ENCODE data around the gene CLDN11. TPM values are rescaled to one million over a fixed set of nuclear protein-coding genes. Genes with fewer than 3 reads are reported as not detected.

CLDN11 gene
- total RNA-seq, 2 donors from 2014 or later, result 15.3 to 26.1 TPM

DNA sequence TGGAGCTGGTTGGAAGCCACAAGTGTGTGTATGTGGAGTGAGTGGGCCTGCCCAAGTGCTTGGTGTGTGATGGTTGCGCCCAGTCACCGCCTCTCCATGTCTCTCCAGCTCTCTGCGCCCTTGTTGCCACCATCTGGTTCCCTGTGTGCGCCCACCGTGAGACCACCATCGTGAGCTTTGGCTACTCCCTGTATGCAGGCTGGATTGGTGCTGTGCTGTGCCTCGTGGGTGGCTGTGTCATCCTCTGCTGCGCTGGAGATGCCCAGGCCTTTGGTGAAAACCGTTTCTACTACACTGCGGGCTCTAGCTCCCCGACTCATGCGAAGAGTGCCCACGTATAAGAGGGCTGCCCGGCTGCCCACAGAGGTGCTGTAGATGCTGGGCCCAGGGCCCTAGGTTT, 13.7 kb downstream of the CLDN11 start:
- Histone ChIP-seq H3K4me3 (ENCODE audit: low read length) (no peak overlapping the region), H3K27me3 (ENCODE audit: control insufficient read depth, insufficient read depth, low read length, poor library complexity, severe bottlenecking) (peaks cover 4% of the 10 kb centered on the region), H3K36me3 (ENCODE audit: control insufficient read depth, insufficient read depth, low read length) (no peaks in the 10 kb centered on the region), H3K9ac (ENCODE audit: extremely low read depth, low read length, poor library complexity, severe bottlenecking) (no peak overlapping the region), H3K27ac (ENCODE audit: low read depth, low read length) (no peak overlapping the region), H3K9me3 (ENCODE audit: control insufficient read depth, low read length) (no peaks in the 10 kb centered on the region), H3K4me1 (ENCODE audit: control insufficient read depth, insufficient read depth, low read length) (peaks cover 4% of the 10 kb centered on the region)
- 95 to 97% methylated on average over 9 to 14 of the region's 14 CpGs for WGBS, 2 experiments (ENCODE audit: insufficient coverage in 1 of 2, insufficient read length in 1 of 2)
- peaks cover 11% of the 10 kb centered on the region for H3K27me3 Mint-ChIP-seq (ENCODE audit: insufficient read depth)
- no peaks in the 10 kb centered on the region for H3K9me3 Mint-ChIP-seq
- peaks cover 15% of the 10 kb centered on the region for H3K4me1 Mint-ChIP-seq
- H3K36me3 Mint-ChIP-seq (ENCODE audit: low read depth), result peaks cover 2% of the 10 kb centered on the region
- H3K27ac Mint-ChIP-seq, result no peak overlapping the region
- no peak overlapping the region for H3K4me3 Mint-ChIP-seq
- TF ChIP-seq, protein P1, sequence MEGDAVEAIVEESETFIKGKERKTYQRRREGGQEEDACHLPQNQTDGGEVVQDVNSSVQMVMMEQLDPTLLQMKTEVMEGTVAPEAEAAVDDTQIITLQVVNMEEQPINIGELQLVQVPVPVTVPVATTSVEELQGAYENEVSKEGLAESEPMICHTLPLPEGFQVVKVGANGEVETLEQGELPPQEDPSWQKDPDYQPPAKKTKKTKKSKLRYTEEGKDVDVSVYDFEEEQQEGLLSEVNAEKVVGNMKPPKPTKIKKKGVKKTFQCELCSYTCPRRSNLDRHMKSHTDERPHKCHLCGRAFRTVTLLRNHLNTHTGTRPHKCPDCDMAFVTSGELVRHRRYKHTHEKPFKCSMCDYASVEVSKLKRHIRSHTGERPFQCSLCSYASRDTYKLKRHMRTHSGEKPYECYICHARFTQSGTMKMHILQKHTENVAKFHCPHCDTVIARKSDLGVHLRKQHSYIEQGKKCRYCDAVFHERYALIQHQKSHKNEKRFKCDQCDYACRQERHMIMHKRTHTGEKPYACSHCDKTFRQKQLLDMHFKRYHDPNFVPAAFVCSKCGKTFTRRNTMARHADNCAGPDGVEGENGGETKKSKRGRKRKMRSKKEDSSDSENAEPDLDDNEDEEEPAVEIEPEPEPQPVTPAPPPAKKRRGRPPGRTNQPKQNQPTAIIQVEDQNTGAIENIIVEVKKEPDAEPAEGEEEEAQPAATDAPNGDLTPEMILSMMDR (conservative IDR thresholded peaks at IDR 0.05), result no peak
- no peak for DNase-seq

DNA sequence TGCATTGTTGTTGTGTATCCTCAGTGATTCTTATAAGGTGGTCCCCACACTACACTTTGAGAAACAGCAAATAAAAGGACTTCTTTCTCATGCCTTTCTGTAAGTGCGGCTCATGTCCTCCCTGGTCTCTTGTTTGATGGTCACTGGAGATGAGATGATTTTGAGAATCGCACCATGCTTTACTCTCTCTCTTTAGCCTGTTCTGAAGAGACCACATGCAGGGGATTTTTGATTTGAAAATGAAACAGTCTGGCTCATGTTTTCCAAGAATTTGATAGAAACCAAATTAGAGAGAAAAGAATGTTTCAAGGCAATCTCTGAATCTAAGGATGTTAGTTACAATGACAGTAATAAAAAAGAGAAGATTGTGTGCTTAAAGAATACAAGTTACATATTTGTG, 18.0 kb downstream of the CLDN11 start:
- Histone ChIP-seq H3K27ac (ENCODE audit: low read depth, low read length) (no peak overlapping the region), H3K9me3 (ENCODE audit: control insufficient read depth, low read length) (no peaks in the 10 kb centered on the region), H3K4me1 (ENCODE audit: control insufficient read depth, insufficient read depth, low read length) (peaks cover 4% of the 10 kb centered on the region), H3K36me3 (ENCODE audit: control insufficient read depth, insufficient read depth, low read length) (no peaks in the 10 kb centered on the region), H3K27me3 (ENCODE audit: control insufficient read depth, insufficient read depth, low read length, poor library complexity, severe bottlenecking) (no peaks in the 10 kb centered on the region), H3K9ac (ENCODE audit: extremely low read depth, low read length, poor library complexity, severe bottlenecking) (no peak overlapping the region), H3K4me3 (ENCODE audit: low read length) (no peak overlapping the region)
- Mint-ChIP-seq H3K4me1 (peaks cover 14% of the 10 kb centered on the region), H3K27ac (no peak overlapping the region), H3K9me3 (no peaks in the 10 kb centered on the region), H3K36me3 (ENCODE audit: low read depth) (no peaks in the 10 kb centered on the region), H3K27me3 (ENCODE audit: insufficient read depth) (peaks cover 2% of the 10 kb centered on the region), H3K4me3 (no peak overlapping the region)
- DNase-seq, result no peak
- TF ChIP-seq, protein P1 (conservative IDR thresholded peaks at IDR 0.05), result no peak
- 86 to 100% methylated on average over 1 to 2 of the region's 2 CpGs for WGBS, 2 experiments (ENCODE audit: insufficient coverage in 1 of 2, insufficient read length in 1 of 2)

DNA sequence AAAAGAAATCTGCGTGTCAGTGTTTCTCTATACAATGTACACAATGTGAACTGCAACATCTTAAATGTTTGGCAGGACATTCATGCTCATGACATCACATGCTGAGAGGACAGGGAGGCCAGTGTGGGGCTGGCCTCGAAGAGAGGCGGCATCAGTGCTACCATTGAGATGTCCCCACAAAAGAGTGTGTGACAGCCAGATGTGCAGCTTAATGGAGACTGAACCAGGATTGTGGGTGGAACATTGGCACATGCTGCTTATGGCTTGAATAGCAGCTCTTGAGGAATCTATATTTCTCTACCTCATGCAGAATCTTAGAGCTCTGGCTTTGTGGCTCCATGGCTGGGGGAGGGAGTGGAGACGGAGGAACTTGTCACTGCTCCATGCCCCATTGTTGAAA, 18.5 kb downstream of the CLDN11 start:
- H3K9me3 Mint-ChIP-seq, result no peaks in the 10 kb centered on the region
- TF ChIP-seq, protein P1 (conservative IDR thresholded peaks at IDR 0.05), result no peak
- Histone ChIP-seq H3K27ac (ENCODE audit: low read depth, low read length) (no peak overlapping the region), H3K27me3 (ENCODE audit: control insufficient read depth, insufficient read depth, low read length, poor library complexity, severe bottlenecking) (no peaks in the 10 kb centered on the region), H3K4me3 (ENCODE audit: low read length) (no peak overlapping the region), H3K9me3 (ENCODE audit: control insufficient read depth, low read length) (no peaks in the 10 kb centered on the region), H3K9ac (ENCODE audit: extremely low read depth, low read length, poor library complexity, severe bottlenecking) (no peak overlapping the region), H3K4me1 (ENCODE audit: control insufficient read depth, insufficient read depth, low read length) (peaks cover 4% of the 10 kb centered on the region), H3K36me3 (ENCODE audit: control insufficient read depth, insufficient read depth, low read length) (no peaks in the 10 kb centered on the region)
- H3K27ac Mint-ChIP-seq, result no peak overlapping the region
- DNase-seq, result no peak
- no peak overlapping the region for H3K4me3 Mint-ChIP-seq
- H3K27me3 Mint-ChIP-seq (ENCODE audit: insufficient read depth), result peaks cover 2% of the 10 kb centered on the region
- 84 to 92% methylated on average over 2 to 4 of the region's 4 CpGs for WGBS, 2 experiments (ENCODE audit: insufficient coverage in 1 of 2, insufficient read length in 1 of 2)
- no peaks in the 10 kb centered on the region for H3K36me3 Mint-ChIP-seq (ENCODE audit: low read depth)
- H3K4me1 Mint-ChIP-seq, result peaks cover 14% of the 10 kb centered on the region

All from endodermal cell (in vitro differentiated cells).